ENCODE results near the gene LRRC8D.

Gene LRRC8D

DNA sequence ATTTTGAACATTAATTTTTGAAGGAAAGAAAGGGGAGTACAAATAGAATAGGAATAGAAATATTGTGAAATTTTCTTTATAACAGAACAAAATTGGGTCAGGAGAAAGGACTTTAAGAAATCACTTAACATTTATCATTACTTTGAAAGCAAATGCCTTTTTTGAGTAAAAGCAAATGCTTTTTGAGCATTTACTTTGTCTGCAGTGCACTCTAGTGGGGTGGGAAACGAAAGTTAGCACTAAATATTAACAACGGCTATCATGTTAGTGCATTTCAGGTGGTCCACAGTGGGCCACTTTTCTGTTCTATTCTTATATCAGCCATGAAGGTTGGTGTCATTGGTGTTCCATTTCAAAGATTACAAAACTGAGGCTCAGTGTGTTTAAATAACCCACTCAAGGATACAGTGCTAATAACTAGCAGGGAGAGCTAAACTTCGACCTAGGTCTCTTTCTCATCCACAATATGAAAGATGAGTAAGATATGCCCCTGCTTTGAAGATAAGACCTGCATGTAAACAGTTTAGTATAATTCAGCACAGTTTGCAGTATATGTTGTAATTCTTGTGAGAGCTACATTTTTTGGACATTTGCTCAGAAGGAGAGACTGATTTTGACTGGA, 13.4 kb downstream of the LRRC8D start:
- DNase-seq, result no peak

DNA sequence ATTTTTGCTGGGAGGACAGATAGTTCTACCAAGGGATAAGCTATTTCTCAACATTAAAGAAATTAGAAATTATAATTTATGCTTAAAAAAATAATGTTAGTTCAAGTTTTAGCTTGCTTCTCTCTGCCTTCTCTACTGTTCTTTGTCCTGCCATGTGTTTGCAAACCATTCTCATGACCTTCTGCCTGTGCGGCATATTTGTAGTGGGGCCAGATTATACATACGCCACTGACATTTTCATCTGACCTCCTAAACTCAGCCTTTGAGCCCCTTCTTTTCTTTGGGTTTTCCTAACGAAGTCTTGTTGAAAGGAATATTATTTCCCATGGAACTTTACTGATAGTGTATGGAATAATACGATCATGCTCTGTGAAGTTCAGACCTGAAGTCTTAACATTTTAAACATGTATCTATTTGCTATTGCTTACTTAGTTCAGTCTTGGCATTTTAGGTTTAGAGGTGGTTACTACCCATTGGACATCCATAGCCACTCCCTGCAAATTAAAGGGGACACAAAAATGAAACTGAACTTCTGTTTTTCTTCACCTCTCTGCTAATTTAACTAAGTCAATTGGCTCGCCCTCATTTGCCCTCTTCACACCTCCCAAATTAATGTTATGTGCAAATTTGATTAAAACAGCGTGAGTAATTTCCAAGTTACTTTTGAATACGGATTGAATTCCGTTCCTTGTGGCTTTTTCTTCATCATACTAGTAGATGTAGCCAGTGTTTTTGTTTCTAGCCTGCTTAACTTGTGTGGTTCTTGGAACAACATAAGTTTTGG, 15.6 kb downstream of the LRRC8D start:
- no peak for DNase-seq

DNA sequence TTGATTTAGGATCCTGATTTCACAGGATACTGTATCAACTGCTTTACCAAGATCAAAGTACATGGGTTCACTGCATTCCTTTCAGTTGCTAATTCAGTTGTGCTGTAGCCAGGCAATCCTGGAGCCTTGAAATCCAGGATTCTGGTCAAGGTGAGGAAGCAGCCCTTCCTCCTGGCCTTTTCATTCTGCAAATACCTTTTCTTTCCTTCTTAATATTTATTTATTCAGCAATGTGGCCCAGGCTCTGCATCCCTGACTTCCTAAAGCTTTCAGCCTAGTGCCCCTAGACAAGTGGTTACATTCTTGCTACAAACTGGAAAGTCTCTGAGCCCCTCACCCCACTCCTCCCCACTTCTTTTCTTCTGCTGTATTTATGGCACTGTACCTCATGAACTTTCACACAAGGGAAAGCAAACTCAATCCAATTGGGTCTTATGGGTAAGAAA, 16.2 kb downstream of the LRRC8D start:
- DNase-seq, result no peak

DNA sequence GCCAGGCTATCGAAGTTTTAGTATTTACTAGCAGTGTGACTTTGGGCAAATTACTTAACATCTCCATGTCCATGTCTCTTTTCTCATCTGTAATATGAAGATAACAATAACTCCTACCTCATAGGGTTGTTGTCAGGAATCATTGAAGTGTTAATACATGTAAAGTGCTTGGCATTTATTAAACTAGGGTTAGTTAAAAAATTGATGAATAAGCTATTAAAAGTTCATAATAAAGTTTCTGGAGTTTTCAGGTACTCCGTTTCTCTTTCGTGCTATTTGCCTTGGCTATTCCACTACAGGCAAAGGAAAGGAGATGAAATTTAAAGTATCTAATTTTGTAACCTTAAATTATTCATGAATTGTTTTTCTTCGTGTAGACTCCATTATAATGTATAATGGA, 16.7 kb downstream of the LRRC8D start:
- no peak for DNase-seq

DNA sequence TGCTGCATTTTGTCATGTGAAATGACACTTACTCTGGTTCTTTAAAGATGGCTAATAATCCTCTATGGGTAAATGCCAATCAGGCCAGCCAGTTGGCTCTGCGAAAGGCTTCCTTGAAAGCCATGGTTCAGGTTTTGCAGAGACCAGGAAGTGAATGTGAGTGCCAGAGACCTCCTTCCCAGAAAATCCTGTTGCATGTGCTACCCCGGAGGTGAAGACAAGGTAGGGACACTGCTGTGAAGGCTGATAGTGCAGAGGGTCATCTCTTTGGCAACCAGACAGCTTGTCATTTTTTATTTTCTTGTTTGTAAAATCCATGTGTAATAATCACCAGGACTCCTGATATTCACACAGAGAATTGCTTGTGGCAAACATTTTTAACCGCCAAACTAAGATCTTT, 18.7 kb downstream of the LRRC8D start:
- no peak for DNase-seq

DNA sequence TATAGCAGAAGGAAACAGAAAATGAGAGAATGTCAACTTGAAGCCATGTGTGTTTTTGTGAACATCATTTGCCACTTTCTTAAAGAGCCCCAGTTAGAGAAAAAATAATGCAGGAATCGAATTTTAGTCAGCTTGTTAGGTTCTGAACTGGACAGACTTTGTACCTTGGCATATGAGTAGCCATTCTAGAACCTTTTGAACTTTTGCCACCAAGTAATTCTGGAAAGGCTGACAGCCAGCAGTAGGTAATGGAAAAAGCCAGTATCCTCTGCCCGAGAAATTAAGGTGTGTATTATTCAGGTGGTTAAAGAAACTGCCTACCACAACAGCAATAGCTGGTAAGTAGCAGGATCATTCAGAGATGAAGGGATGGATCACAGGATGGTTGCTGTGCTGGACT, 20.7 kb downstream of the LRRC8D start:
- DNase-seq, result no peak

DNA sequence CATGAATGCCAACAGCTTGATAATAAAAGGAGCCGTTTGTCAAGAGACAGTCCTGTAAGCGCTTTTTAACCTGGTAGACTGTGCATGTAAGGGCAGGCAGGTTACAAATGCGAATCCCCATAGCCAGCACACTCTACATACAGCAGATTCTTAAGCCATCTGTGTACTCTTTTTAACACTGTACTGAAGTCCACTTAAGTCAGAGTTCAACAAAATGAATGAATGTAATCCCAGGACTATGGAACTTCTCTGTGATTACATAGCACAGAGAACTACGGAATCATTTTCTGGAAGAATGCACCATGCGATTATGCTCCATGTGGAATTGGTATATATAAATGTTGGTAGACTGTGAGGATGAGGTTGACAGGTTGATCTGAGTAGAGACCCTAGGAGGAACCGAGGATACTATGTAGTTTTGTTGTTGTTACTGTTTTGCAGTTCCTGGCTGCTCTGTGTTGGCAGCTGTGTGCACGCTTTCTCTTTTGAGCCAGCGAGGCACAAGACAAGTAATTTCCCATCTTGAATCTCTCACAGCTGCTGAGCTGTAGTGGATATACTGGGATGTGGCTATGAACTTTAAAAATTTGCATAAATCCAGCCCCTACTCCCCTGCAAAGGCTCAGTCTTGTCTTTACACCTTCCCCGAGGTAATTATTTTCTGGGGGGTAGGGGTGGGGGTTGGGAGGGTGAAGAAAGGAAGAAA, 21.9 kb downstream of the LRRC8D start:
- DNase-seq, result peak in 2 of 14 donors; percentile 63 to 83

DNA sequence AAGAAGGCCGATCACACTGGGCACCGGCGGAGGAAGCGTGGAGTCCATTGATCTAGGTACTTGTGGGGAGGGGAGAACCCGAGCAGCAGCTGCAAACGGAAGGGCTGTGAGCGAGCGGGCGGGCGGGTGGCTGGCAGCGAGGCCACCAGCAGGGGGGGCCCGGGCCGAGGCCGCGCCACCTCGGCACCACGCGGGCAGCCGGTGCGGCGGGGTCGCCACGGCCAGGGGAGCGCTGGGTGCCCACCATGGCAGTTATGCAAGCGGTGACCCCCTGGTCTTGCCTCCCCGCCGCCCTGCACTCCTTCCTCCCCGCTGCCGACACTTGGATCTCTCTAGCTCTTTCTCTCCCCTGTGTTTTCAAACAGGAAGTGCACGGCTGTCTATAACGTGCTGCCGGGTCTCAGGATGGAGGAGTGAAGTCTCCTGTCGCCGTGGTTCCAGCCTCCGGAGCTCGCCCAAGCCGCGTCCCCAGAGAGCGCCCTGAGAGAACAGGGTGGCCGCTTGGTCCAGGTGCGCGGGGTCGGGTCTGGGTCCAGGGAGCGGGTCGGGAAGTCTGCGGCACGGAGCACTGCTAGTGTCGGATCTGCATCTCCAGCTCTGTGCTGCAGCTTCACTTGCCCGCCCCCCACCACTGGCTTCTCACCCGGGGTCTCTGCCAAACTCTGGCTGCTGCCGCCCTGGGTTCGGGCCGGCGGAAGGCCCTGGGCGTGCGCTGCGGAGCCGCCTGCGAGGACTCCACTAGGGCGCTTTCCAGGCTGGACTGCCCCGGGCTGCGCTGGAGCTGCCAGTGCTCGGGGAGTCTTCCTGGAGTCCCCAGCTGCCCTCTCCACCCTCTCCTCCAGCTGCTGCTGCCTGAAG, 22.7 kb downstream of the LRRC8D start:
- peak in 12 of 14 donors; percentile 41 to 83 (median 66) for DNase-seq

DNA sequence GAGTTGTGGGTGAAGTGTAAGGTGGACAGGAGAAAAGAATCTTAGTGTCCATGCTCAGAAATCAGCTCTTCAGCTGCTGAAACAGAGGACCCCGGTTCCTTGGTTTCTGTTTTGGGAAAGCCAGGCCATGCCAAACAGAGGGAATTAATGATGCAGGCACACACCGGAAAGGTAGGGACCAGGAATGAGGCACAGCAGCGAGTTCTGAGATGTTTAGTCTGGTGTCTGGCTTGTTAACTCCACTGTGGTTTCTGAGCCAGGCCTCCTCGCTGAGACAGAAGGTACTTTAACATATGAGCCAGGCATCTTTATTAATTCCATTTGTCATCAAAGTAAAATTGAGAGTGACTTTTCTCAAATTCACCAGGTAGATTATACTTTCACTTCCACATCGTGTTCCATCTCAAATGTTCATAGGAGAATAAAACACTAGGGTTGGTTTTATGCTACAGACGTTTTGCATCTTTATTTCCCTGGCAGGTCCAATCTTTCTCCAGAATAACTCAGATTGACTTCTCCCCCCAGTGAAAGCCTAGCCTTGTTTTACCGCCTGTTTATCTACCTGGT, 23.5 kb downstream of the LRRC8D start:
- peak in 2 of 14 donors; percentile 39 to 65 for DNase-seq

DNA sequence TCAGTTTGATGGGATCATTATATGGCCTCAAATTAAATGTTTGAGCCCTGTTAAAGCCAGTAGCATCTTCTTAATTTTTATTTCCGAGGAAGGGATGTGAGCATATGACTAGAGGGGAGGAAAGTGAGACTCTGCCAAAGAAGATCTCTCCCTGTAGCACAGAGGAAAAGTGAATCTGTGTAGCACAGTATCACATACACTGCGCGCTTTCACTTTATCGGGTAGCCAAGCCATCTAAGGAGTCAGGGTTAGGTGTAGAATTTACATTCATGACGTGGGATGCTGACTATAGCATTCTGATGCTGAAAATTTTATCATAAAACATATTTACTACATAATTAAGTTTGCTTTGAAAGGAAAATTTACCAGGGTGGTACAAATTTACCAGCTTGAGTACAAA, 24.0 kb downstream of the LRRC8D start:
- no peak for DNase-seq

DNA sequence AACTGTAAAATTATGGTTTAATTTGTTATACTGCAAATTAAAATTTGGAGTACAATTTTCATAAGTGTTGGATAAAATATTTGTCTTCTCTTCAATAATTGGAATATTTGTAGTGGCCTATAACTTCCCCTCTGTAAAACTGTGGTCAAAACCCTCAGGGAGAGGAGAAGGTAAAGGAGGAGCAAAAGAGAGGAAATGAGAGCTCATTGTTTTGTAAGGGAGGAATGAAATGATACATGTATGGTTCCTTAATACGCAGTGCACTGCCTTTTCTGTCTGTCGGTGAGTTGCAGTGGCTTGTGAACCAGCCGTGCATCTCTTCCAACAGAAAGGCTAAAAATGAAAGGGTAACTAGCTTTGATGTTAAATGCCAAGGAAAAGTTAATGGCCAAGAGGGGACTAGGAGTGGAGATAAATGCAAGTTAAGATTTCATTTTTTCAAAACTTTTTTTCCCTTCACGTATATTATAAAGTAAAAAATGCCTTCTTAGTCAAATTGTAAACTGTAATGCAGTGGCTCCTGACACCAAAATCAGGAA, 26.4 kb downstream of the LRRC8D start:
- DNase-seq, result no peak

DNA sequence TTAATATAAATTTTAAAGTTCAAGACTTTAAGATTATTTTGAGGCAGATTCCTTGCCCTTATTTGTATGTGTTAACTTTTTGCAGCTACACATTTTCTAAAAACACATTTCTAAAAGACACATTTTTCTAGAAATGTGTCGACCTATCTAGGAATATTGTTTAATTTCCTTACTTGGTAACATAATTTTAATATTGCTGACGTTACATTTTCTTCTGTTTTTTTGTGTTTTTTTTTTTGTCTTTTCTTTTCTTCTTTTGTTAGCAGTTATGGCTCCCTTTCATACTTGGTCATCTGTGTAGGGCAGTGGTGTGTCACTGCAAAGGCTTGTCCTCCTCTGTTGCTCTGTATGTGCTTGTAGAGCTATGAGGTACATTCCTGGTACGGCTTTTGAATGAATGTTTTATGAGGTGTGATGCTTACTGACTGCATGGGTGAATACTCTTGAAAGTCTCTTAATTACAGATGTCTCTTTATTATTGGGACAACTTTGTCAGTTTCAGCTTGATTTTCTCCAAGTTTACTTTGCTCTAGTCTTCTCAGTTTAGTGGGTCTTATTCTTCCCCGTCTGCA, 30.1 kb downstream of the LRRC8D start:
- no peak for DNase-seq

DNA sequence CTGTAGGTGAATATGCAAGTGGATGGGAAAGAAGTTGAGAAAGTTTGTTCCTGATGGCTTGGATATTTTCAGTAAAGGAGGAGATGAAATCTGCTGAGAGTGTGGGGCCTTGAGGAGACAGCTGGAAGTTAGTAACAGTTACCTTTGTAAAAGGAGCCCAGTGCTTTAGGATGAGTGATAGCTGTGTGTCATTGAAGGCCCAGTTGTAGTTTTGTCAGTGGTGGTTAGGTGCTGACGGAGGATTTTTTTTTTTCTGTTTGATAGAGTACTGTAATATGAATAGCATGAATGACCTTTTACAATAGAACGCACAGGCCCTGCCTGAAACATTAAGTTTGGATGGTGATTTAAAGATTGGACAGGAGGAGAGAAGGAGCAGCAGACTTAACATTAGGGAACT, 33.3 kb downstream of the LRRC8D start:
- DNase-seq, result no peak

DNA sequence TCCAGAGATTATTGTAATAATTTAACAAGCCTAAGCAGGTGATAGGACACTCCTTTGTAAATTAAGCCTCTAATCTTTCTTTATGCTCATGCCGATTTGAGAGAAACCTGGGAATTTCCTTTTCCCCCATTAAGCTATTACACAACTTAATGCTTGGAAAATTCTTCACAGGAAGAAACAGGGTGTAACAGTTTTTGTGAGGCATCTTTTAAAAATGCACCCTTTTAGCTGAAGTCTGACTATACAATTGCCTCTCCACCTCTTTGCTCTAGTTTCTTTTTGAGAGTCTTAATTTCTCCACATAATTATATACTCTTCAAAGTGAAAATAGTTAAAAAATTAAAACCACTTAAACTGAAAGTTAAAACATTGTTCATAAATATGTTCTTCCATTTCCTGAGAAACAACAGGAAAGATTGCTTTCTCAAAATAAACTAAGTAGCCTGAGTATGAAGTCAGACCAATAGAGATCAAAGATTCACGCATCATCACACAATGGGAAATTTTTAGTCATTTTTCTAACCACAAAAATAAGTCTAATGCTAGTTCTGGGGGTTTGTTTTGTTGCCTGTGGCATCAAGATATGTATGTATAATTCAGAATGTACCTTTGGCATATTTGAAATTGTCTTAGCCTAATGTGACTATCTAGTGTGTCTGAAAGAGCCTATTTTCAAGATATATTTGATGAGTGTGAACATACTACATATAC, 34.7 kb downstream of the LRRC8D start:
- no peak for DNase-seq

DNA sequence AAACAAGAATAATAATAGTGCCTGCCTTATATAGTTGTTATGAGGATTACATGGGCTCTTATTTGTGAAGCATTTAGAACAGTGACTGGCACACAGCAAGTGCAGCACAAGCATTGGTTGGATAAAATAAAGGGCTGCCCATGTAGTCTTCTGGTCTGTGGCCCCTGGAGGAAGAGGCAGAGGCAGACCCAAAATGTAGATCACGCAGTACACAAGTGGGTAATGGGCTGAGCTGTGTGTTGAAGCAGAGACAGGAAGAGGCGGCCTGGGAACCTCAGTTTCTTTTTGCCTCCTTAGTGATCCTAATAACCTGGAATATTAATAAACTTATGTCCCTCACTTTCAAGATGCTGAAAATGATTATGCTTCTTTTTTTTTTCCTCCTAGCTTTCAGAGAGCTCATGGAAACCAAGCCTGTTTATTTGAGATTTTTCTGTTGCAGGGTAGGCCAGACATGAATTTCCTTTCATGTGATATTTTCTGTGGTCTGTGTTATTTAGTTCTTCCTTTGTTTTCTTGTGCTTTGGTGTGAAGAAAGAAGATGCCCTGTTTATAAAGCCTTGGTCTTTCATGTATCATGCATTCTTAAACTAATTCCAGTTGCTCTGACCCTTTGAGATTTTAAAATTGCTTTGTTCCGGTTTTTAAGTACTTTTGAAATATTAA, 42.5 kb downstream of the LRRC8D start:
- no peak for DNase-seq

DNA sequence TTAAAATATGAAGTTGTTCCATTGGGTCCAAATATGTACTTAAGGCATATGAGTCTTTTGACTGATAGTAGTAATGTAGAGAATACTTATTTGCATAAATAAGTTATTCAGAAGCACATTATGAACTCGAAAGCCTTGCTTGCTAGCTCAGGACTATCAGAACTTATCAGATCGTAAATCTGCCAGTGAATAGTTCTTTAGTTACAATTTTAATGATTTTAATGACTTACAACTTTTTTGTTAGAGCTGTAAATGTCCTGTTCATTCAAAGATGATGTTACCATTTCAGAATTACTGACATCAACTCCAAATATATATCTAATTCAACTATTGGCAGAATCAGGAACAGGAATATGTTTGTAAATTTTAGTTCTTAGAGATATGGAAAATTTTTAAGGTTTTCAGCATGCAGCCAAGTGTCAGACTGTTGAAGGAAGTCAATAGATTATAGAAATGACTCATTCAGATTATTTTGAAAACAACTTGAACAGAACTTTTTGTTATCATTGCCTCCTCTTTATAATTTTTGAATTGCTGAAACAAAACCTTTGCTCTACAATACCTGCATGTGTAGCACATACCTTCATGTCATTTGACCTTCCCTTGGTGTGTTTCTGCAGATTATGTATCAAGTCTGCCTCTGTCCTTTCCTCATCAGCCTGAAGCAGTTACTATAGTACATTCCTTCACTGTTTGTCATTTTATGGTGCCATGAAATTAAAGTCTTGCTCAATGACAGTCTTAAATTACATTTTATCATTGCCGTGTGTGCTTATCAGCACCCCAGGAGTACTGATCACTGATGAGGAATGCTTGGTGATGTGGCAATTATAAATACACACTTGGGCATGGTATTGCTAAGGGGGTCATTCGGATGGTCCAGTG, 44.9 kb downstream of the LRRC8D start:
- DNase-seq, result no peak

DNA sequence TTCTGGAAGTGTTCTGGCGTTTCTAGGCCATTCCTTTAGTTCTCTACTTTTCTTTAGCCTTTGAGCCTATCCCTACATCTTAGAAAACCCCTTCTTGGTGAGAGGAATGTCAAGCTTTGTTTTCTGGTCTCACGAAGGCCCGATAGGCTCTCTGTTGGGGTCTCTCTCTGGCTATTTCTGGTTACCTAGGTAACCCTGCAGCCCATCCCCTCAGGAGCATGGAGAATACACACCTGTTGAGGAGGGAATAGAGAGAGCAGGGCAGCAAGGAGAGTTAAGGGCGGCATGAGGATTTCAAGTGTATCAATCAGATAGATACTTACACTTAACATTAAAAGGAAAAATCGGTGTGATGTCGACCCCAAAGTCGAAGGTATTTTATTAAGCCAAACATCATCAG, 45.7 kb downstream of the LRRC8D start:
- no peak for DNase-seq

DNA sequence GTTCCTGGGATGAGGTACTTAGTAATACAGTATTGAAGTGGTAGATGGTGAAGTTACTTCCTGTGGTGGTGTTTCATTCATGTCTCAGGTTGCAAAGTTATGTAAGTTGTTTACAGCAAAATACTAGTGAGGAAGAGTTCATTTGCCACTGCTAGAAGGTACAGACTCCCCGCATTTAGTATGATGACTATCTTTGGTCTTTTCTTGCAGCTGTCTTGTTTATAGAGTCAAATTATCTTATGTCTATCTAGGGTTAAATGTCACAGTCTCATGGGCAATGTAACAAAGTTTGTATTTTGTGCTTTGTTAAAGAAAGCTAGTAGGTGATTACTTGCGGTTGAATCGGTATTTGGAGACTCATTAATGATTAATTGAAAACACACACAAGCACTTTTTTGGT, 50.2 kb downstream of the LRRC8D start:
- no peak for DNase-seq

DNA sequence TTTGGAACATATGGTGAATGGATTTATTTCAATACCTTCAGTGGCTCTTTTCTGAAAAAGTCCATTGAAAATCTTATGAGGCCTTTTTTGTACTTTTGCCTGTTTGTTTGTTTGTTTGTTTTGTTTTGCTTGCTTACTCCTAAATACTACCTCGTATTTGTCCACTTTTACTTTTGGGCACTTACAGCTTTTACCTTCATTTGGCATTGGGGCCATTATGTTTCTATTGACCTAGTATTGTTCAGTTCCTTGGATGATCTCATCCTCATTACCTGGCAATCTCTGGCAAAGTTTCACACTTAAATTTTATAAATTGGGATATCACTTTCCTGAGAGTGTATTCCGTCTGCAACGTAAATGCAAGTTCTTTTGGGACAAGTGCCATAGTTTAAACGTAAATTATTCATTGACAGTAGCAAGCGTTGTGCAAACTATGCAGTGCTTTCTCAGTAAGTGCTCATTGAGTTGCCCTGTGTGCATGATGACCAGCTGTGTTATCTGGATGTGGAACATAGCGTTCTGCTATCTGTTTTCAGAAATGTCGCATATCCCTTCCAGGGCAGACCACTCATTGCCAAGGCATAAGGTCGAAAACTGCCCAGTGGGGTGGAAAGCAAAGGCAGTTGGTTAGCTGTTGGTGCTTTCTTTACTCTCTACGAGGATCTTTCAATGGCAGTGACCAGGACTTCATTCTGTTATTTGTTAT, 51.1 kb downstream of the LRRC8D start:
- DNase-seq, result peak in 2 of 14 donors; percentile 13 to 24

Data from C1 segment of cervical spinal cord (tissue), 14 donors.